HG03097 (cell line): ENCODE data around the gene MRPL36.
"Not testable (repeated sequence)": the region's sequence is repeated elsewhere in the genome, so short reads cannot be mapped to it uniquely, and the experiment has no call there.

Experiments used
- ATAC-seq: cut with Tn5 transposase; IDR thresholded peaks from one replicate; pipeline ENCODE4 v1.9.1; 2021; ENCODE audit not compliant: unreplicated experiment, low FRiP score

The MRPL36 gene

DNA sequence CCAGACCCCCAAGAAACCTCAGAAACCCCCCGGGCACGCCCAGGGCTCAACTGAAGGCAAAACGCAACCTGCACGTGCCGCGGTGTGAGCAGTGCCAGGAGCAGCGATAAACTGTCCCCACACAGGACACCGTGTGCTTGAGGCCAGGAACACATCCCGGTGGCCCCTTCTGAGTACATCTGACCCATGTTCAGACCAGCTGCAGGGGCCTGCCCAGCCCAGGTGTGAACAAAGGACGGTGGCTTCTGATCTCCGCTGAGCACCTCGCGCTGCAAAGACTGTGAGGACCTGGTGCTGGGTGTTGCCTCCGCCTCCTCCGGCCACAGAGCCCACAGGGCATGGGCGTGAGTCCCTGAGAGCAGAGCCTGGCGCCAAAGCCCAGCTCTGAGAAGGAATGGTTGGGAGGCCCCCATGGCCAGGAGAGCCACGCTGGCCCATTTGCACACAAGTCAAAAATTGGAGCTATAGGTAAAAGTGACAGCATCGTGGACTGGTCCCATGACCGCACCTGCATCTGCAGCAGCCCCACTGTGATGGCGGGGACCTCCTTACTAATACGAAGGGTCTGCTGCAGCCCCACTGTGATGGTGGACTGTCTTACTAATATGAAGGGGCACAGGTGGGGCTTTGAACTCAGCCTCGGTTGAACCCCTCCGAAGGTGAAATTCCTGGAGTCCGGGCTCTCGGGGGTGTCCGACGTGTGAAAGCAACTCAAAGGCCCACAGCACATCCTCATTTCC lies 33.0 kb upstream of the MRPL36 start:
- ATAC-seq: no peak

GRCh38 chr5:1831677-1832313 lies 32.2 kb upstream of the MRPL36 start:
- no peak for ATAC-seq

GRCh38 chr5:1831257-1831656 lies 31.6 kb upstream of the MRPL36 start:
- ATAC-seq: no peak

- ATAC-seq: no peak
These were observed 31.1 kb upstream of the MRPL36 start for GRCh38 chr5:1830571-1831228.

GRCh38 chr5:1827886-1828397 lies 28.3 kb upstream of the MRPL36 start:
- no peak for ATAC-seq

DNA sequence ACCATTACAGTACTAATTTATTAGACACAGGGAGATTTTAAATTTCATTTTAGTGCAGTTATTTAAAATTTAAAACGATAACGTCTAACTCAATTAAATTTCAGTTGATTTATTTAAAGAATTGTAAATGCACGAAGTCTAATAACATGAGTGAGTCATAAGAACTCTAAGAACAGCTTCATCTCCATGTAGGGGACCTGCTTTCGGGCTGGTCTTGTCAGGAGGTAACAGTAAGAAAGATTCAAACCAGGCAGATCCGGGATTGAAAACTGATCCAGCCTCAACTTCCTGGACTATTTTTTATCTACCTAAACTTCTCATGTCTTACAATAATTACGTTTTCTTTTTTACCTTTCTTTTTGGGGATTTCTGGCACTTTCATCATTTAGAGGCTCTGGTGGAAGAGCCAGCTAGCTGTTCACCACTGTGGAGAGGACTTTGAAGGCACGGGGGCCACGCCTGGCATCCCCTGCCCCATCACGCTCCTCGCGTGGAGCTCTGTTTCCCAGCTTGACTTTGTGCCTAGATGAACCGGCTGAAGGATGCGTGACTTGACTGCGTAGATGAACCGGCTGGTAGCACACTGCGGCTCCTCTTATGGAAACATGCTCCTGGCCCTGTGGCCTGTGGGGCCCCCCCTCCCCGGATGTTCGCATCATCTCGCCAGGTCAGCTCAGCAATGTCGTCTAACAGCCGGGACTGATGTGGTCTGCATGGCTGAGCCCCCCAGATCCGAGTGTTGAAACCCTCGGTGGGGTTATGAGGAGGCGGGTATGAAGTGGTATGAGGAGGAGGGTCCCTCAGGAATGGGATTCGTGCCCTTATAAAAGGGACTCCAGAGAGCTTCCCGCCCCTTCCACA lies 27.6 kb upstream of the MRPL36 start:
- ATAC-seq: no peak

GRCh38 chr5:1826235-1826980 lies 26.8 kb upstream of the MRPL36 start:
- ATAC-seq: no peak

DNA sequence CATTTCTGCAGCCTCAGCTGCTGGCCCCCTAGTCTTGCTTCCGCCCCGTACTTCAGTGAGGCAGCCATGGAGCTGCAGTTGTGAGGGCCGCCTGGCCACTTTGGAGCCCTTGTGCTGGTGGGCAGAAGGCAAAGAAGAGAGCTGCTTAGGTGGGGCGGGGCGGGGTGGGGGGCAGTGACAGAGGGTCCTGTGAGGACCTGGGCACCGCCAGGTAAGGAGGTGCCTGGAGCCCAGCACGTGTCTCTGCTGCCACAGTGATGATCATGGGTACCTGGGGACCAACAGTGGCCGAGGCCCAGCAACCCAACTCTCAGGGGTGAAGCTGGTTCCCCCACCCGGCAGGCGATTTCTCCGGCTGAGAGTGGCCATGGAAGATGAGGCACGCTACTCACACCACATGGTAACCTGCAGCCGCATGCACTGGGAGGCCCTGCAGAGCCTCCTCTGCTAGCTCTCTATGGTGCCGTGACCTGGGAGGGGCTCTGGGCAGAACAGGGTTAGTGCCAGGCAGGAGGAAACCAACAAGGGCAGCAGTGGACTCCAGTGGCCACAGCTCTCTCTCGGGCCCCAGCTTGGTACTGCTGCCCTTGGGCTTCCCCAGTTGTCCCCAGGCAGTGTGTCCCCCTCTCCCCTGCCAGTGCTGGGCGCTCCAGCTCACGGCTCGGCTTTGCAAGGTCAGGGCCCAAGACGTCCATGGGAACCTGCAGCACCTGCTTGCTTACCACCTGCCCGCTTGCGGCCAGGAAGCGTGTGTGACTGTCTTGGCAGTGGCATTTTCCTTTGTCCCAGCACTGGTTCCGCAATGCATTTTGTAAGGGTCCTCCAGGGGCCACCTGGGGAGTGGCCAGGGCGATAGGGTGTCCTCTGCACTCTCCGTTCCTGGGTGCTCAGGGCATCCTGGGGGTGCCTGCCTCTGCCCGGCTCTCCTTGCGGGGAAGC lies 25.5 kb upstream of the MRPL36 start:
- no peak for ATAC-seq

- ATAC-seq: no peak
These were observed 24.6 kb upstream of the MRPL36 start for GRCh38 chr5:1824109-1824821.

DNA sequence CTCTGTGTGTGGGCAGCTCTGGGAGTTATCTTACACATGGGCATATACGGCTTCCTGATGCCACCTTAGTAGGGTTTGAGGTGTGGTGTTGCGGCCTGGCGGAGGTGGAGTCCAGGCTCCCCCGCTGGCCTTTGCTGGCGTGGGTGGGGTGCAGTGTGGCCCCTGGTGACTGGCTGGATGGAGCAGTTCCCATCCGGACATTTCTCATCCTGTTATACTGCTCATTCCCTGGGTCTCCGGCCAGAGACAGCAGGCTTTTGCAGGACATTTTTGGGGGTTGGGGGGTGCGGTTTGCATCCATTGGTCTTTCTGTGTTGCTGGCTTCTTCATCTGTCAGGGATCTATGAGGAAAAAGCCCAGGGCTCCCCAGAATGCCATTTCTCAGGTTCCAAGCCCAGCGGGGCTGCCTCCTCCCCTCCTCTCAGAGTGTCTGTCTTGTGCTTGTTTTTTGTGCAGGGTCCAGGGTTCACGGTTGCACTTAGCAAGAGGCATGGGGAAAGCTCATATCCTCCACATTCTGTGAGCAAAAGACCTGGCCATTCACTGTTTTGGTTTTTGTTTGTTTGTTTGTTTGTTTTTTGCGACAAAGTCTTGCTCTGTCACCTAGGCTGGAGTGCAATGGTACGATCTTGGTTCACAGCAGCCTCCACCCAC lies 23.9 kb upstream of the MRPL36 start:
- no peak for ATAC-seq

GRCh38 chr5:1821862-1822261 lies 22.2 kb upstream of the MRPL36 start:
- no peak for ATAC-seq

GRCh38 chr5:1820926-1821325 lies 21.3 kb upstream of the MRPL36 start:
- no peak for ATAC-seq

- ATAC-seq: no peak
These were observed 20.7 kb upstream of the MRPL36 start for GRCh38 chr5:1820381-1820780.

DNA sequence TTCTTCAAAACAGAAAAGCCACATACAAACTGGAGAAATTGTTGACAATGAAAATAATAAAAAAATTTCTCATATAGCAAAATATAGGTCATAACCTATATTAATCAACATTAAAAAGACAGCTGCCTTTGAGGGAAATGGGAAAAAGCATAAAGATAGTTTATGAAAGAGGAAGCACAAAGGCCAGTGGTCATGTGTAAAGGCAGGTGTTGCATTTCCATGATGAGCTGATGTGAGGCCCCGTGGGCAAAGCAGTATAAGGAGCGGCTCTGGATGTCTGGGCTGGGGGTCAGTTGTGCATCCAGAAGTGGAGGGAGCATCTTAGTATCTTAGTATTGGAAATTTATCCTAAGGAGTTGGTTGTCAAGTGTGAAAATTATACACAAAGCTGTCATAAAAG lies 19.8 kb upstream of the MRPL36 start:
- ATAC-seq: no peak

GRCh38 chr5:1818784-1819183 lies 19.1 kb upstream of the MRPL36 start:
- no peak for ATAC-seq

DNA sequence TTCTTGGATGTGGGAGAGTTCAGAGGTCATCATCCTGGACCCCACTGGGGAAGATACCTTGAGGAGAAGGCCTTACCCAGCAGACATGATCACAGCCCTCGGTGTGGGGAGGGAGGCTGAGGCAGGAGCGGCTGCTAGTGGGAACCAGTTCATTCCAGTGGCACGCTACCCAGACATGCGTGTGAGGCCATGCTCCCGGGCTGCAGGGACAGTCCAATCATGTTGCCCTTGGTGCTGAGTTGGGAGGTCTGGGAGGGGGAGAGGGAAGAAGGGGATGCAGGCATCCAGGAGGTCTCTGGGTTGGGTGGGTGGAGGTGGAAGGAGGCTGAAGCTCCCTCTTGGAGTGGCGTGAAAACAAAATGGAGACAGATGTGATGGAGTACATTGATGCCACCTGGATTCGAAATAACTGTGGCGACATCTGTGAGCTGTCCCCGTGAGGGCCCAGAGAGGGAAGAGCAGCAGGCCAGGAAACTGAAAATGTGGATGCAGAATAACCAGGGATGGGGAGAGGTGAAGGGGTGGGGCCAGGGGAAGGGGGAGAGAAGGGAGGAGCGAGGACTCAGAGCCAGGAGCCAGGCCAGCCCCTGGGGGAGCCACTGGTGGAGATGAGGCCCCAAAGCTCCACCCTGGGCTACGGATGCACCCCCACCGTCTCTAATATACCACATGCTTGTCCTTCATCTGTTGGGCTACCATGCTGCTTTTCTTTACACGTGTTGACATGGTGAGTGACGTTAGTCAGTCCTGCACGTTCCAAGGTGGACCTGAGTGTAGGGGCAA lies 17.8 kb upstream of the MRPL36 start:
- no peak for ATAC-seq

GRCh38 chr5:1816495-1817089 lies 17.0 kb upstream of the MRPL36 start:
- ATAC-seq: not testable (repeated sequence)
